Testis (tissue), 2 donors: ENCODE data around the gene AP1M2.

Experiments
- POLR2A ChIP-seq: fragments of 450-650 bp; IDR thresholded peaks from one replicate; pipeline ENCODE4 v1.6.1; 2017; ENCODE audit warnings: antibody characterized with exemption, mild to moderate bottlenecking, moderate library complexity
- TF ChIP-seq, protein P1 (sequence below), 3 experiments: fragments of 450-650 bp in 2 of 3; fragments of 200-600 bp in 1 of 3; sonication (generic) in 1 of 3; IDR thresholded peaks; one replicate each; pipeline ENCODE4 v1.5.1; 2016 to 2019; ENCODE audit warnings: antibody characterized with exemption in 3 of 3, mild to moderate bottlenecking in 2 of 3, moderate library complexity in 1 of 3

DNA sequence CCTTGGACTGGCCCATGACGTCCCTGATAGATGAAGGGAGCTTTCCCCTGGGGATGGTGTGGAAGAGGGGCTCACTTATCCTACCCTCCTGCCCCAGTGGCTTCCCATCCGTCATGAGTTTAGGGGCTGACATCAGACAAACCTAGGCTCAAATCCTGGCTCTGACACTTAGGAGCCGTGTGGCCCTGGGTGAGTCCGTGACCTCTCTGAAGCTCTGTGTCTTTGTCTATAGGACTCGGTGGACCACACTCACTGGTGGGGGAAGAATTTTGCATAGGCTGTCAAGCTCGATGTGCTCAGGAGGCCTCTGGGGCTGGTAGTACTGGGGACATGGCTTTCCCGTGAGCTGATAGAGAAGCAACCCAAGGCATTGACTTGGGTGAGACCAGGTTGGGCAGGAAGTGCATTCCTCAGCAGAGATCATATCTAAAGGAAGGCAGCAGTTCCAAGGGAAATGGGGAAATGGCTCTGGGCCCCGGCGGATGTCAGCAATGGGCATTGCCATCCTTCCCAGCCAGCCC is 17.4 kb upstream of the AP1M2 start:
- TF ChIP-seq, protein P1, sequence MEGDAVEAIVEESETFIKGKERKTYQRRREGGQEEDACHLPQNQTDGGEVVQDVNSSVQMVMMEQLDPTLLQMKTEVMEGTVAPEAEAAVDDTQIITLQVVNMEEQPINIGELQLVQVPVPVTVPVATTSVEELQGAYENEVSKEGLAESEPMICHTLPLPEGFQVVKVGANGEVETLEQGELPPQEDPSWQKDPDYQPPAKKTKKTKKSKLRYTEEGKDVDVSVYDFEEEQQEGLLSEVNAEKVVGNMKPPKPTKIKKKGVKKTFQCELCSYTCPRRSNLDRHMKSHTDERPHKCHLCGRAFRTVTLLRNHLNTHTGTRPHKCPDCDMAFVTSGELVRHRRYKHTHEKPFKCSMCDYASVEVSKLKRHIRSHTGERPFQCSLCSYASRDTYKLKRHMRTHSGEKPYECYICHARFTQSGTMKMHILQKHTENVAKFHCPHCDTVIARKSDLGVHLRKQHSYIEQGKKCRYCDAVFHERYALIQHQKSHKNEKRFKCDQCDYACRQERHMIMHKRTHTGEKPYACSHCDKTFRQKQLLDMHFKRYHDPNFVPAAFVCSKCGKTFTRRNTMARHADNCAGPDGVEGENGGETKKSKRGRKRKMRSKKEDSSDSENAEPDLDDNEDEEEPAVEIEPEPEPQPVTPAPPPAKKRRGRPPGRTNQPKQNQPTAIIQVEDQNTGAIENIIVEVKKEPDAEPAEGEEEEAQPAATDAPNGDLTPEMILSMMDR (IDR thresholded peaks at IDR 0.05), result no peak
- no peak for TF ChIP-seq POLR2A
